HepG2 (cell line): ENCODE data around the gene RPS2. TPM values are rescaled to one million over a fixed set of nuclear protein-coding genes. Genes with fewer than 3 reads are reported as not detected.

Experiments
- ARID3A ChIP-seq: IDR thresholded peaks from 2 replicates; pipeline ENCODE4 v1.6.1; 2012; ENCODE audit warnings: low read depth, low read length, improper control_type of control experiment
- ARID4A ChIP-seq: sonication (generic); formaldehyde crosslinking; IDR thresholded peaks from 2 replicates; pipeline ENCODE4 v1.5.0; 2020; ENCODE audit warnings: mild to moderate bottlenecking, missing genetic modification reagents, borderline replicate concordance
- DR1 ChIP-seq: sonication (generic); formaldehyde crosslinking; IDR thresholded peaks from 2 replicates; pipeline ENCODE4 v1.8.0; 2021; ENCODE audit warnings: mild to moderate bottlenecking, missing genetic modification reagents, inconsistent platforms
- HMG20A ChIP-seq: IDR thresholded peaks from 2 replicates; pipeline ENCODE4 v1.6.1; 2016; ENCODE audit warnings: borderline replicate concordance
- NCOR1 ChIP-seq: fragments of 200-600 bp; sonication (generic); IDR thresholded peaks from 2 replicates; pipeline ENCODE4 v1.7.0; 2017; ENCODE audit warnings: antibody characterized with exemption, low read length, borderline replicate concordance
- POLR2A ChIP-seq, 2 experiments: IDR thresholded peaks; 2 replicates each; pipeline ENCODE4 v1.6.1; 2011; ENCODE audit warnings: low read depth in 2 of 2, low read length in 2 of 2, mild to moderate bottlenecking in 1 of 2, moderate library complexity in 1 of 2; ENCODE audit not compliant: insufficient read depth in 1 of 2
- RFXAP ChIP-seq: sonication (generic); formaldehyde crosslinking; IDR thresholded peaks from 2 replicates; pipeline ENCODE4 v1.4.0; 2020; ENCODE audit warnings: missing genetic modification reagents, borderline replicate concordance
- SRSF4 ChIP-seq: fragments of 200-400 bp; formaldehyde crosslinking; IDR thresholded peaks from one replicate; pipeline ENCODE4 v1.6.1; 2018; ENCODE audit warnings: mild to moderate bottlenecking, low read depth, low read length, moderate library complexity; ENCODE audit not compliant: poor library complexity, severe bottlenecking
- SRSF9 ChIP-seq: fragments of 200-400 bp; formaldehyde crosslinking; IDR thresholded peaks from 2 replicates; pipeline ENCODE4 v1.6.1; 2018; ENCODE audit warnings: borderline replicate concordance, mild to moderate bottlenecking, low read depth, low read length; ENCODE audit not compliant: insufficient read depth, poor library complexity, severe bottlenecking
- SYNCRIP ChIP-seq: fragments of 200-400 bp; formaldehyde crosslinking; IDR thresholded peaks from 2 replicates; pipeline ENCODE4 v1.6.1; 2018; ENCODE audit warnings: mild to moderate bottlenecking, low read depth, low read length; ENCODE audit not compliant: insufficient read depth
- TIGD3 ChIP-seq: sonication (generic); formaldehyde crosslinking; IDR thresholded peaks from 2 replicates; pipeline ENCODE4 v1.5.1; 2020; ENCODE audit warnings: mild to moderate bottlenecking, missing genetic modification reagents, borderline replicate concordance
- ZBTB21 ChIP-seq: sonication (generic); formaldehyde crosslinking; IDR thresholded peaks from 2 replicates; pipeline ENCODE4 v1.4.0; 2020; ENCODE audit warnings: missing genetic modification reagents
- ZNF253 ChIP-seq: sonication (generic); formaldehyde crosslinking; IDR thresholded peaks from 2 replicates; pipeline ENCODE4 v1.8.0; 2022; ENCODE audit warnings: mild to moderate bottlenecking, missing genetic modification reagents, borderline replicate concordance
- ZNF282 ChIP-seq: fragments of 450-650 bp; IDR thresholded peaks from 2 replicates; pipeline ENCODE4 v1.6.1; 2018; ENCODE audit not compliant: partially characterized antibody
- ZNF430 ChIP-seq: sonication (generic); formaldehyde crosslinking; IDR thresholded peaks from 2 replicates; pipeline ENCODE4 v1.9.0; 2021; ENCODE audit warnings: mild to moderate bottlenecking, missing genetic modification reagents
- ZNF572 ChIP-seq: sonication (generic); formaldehyde crosslinking; IDR thresholded peaks from 2 replicates; pipeline ENCODE4 v1.5.1; 2020; ENCODE audit warnings: mild to moderate bottlenecking, missing genetic modification reagents
- ZNF678 ChIP-seq: sonication (generic); formaldehyde crosslinking; IDR thresholded peaks from 2 replicates; pipeline ENCODE4 v1.4.0; 2020; ENCODE audit warnings: mild to moderate bottlenecking, missing genetic modification reagents
- polyA plus RNA-seq, 8 experiments: library from polyadenylated mRNA; depleted of rRNA in 3 of 8; stranded (reverse) in 7 of 8; unstranded in 1 of 8; fragments of >200 nt; fragmentation: Illumina TruSeq in 4 of 8; extraction: Trizol in 4 of 8; gene quantifications; 2 replicates each; pipeline versions ENCODE4 v1.2.1 to v1.2.3, GENCODE V29; 2011 to 2016; ENCODE audit warnings: low read depth in 4 of 8, missing spikeins in 1 of 8, mixed read lengths in 1 of 8; ENCODE audit not compliant: insufficient read depth in 1 of 8
- total RNA-seq, 5 experiments: library from RNA; depleted of rRNA; stranded (reverse); fragments of >200 nt; fragmentation: Illumina TruSeq; extraction: Trizol; gene quantifications; 2 replicates each; pipeline ENCODE4 v1.2.3, GENCODE V29; 2016; ENCODE audit warnings: low read depth in 1 of 5
- TF ChIP-seq, protein P1 (sequence below): IDR thresholded peaks from 2 replicates; pipeline ENCODE4 v1.6.1; 2016; ENCODE audit warnings: control low read depth
- TF ChIP-seq, protein P2 (sequence below): fragments of 450-650 bp; IDR thresholded peaks from 2 replicates; pipeline ENCODE4 v1.6.1; 2017

Gene RPS2
- total and polyA plus RNA-seq, 2 of the 13 experiments (the other 11 are each of a cell fraction or from before 2014, with no cell fraction given) = 1,908 to 4,514 TPM

DNA sequence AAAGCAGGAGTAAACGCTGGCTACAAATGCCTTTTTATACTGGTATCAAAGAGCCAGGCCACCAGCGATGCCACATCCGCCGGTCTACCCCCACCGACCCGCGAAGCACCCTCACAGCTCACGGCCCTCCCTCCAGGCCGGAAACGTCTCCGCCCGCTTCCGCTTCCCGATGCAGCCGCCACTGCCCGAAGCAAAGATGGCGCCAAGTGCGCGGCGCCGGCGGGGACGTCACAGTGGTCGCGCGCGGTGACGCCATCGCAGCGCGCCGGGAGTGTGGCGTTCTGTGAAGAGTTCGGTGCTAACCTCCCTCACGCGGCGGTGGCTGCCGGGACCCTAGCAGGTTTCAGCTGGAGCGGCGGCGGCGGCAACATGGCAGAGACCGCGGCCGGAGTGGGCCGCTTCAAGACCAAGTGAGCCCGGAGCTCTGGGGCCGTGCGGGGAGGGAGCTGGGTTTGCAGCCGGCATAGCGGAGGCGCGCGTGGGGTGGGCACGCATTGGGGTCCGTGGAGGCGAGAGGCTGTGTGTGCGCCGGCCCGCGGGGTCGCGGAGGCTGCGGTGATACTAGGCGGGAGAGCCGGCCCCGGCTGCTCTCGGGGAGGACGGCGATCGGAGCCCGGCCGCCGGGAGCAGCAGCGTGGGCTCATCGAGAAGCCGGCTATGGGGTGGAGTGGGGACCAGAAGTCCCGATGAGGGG is 7.3 kb upstream of the RPS2 start, which contains the start of gene TBL3 (continued):
- TF ChIP-seq ZNF430 (CRISPR knock-in tag) (peak; percentile 86; the same call in 1 of the 2 replicates), ZBTB21 (peak; percentile 94), ZNF253 (CRISPR knock-in tag) (no peak), RFXAP (CRISPR knock-in tag) (no peak; the same call in 1 of the 2 replicates), ZNF572 (CRISPR knock-in tag) (no peak), SYNCRIP (no peak), DR1 (CRISPR knock-in tag) (peak; percentile 89), TIGD3 (CRISPR knock-in tag) (peak; percentile 83; the same call in 1 of the 2 replicates), HMG20A (CRISPR knock-in tag) (0 out of 2 replicates have a peak, but pooled peaks have one; percentile 21), SRSF9 (no peak), NCOR1 (no peak; the same call in 1 of the 2 replicates), ARID3A (peak; percentile 11; the same call in 1 of the 2 replicates), POLR2A (IDR thresholded peaks at IDR 0.05; ENCODE audit: insufficient read depth in 1 of 2, low read depth in 2 of 2, low read length in 2 of 2) (peak; percentile 84 to 92), SRSF4 (no peak), ZNF678 (CRISPR knock-in tag) (no peak), ARID4A (peak; percentile 99), ZNF282 (no peak)
- TF ChIP-seq, protein P1, sequence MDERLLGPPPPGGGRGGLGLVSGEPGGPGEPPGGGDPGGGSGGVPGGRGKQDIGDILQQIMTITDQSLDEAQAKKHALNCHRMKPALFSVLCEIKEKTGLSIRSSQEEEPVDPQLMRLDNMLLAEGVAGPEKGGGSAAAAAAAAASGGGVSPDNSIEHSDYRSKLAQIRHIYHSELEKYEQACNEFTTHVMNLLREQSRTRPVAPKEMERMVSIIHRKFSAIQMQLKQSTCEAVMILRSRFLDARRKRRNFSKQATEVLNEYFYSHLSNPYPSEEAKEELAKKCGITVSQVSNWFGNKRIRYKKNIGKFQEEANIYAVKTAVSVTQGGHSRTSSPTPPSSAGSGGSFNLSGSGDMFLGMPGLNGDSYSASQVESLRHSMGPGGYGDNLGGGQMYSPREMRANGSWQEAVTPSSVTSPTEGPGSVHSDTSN = no peak; the same call in 1 of the 2 replicates
- TF ChIP-seq, protein P2, sequence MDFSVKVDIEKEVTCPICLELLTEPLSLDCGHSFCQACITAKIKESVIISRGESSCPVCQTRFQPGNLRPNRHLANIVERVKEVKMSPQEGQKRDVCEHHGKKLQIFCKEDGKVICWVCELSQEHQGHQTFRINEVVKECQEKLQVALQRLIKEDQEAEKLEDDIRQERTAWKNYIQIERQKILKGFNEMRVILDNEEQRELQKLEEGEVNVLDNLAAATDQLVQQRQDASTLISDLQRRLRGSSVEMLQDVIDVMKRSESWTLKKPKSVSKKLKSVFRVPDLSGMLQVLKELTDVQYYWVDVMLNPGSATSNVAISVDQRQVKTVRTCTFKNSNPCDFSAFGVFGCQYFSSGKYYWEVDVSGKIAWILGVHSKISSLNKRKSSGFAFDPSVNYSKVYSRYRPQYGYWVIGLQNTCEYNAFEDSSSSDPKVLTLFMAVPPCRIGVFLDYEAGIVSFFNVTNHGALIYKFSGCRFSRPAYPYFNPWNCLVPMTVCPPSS = no peak
